OCI-LY7 (cell line): Measurements from ENCODE around the gene OR7C2. TPM values are rescaled to one million over a fixed set of nuclear protein-coding genes. Genes with fewer than 3 reads are reported as not detected.
A peak's percentile ranks its signal among the peaks of the same experiment; 100 is the strongest.

ENCODE experiments used
- BruUV-seq: library from RNA; stranded (reverse); fragments of 400-500 nt; replicated peaks from 2 replicates; lab custom pipeline; 2021; lab: Mats Ljungman, UMichigan
- CTCF ChIA-PET: fragments of 300-600 bp; sonication (Branson Sonifier 250); formaldehyde crosslinking; loops from one replicate; lab custom pipeline; 2022; ENCODE audit warnings: antibody characterized with exemption; ENCODE audit not compliant: unreplicated experiment; lab: Charles Lee
- POLR2A ChIA-PET: fragments of 300-600 bp; sonication (Branson Sonifier 250); formaldehyde crosslinking; loops from one replicate; lab custom pipeline; 2022; ENCODE audit warnings: antibody characterized with exemption; lab: Charles Lee
- DNase-seq: peaks from one replicate; pipeline ENCODE4 v3.0.0-alpha.2; 2015; ENCODE audit warnings: low spot score
- H2AFZ ChIP-seq: fragments of 200-600 bp; sonication (generic), shearing (Covaris generic); 2 replicates; pipeline ENCODE4 v1.6.1; 2014; ENCODE audit warnings: mild to moderate bottlenecking, antibody characterized with exemption, low read length, moderate library complexity
- H3K27ac ChIP-seq: fragments of 200-600 bp; sonication (generic); 2 replicates; pipeline ENCODE4 v1.5.1; 2014; ENCODE audit warnings: mixed run types, low read depth, mild to moderate bottlenecking, moderate library complexity, low read length, inconsistent platforms; ENCODE audit not compliant: poor library complexity, severe bottlenecking
- H3K36me3 ChIP-seq: fragments of 200-600 bp; sonication (generic); 2 replicates; pipeline ENCODE4 v1.6.1; 2014; ENCODE audit warnings: mild to moderate bottlenecking, antibody characterized with exemption, low read length, moderate library complexity, mixed read lengths; ENCODE audit not compliant: insufficient read depth
- H3K4me1 ChIP-seq: fragments of 200-600 bp; sonication (generic); 2 replicates; pipeline ENCODE4 v1.5.1; 2014; ENCODE audit warnings: mild to moderate bottlenecking, low read length; ENCODE audit not compliant: insufficient read depth, poor library complexity, severe bottlenecking
- H3K4me2 ChIP-seq: fragments of 200-600 bp; sonication (generic); 2 replicates; pipeline ENCODE4 v1.6.1; 2014; ENCODE audit warnings: mild to moderate bottlenecking, low read length
- H3K4me3 ChIP-seq: fragments of 200-600 bp; sonication (generic); 2 replicates; pipeline ENCODE4 v1.5.1; 2014; ENCODE audit warnings: mild to moderate bottlenecking, low read depth, low read length; ENCODE audit not compliant: poor library complexity, severe bottlenecking
- H3K79me2 ChIP-seq: fragments of 200-600 bp; sonication (generic); 2 replicates; pipeline ENCODE4 v1.6.1; 2016; ENCODE audit warnings: low read depth, mild to moderate bottlenecking, low read length, moderate library complexity, mixed read lengths; ENCODE audit not compliant: insufficient read depth
- H3K9me2 ChIP-seq: fragments of 200-600 bp; sonication (generic); 2 replicates; pipeline ENCODE4 v1.6.1; 2016; ENCODE audit warnings: mild to moderate bottlenecking, low read length, mixed read lengths; ENCODE audit not compliant: insufficient read depth
- H3K9me3 ChIP-seq: fragments of 200-600 bp; sonication (generic); 2 replicates; pipeline ENCODE4 v1.6.1; 2014; ENCODE audit warnings: mild to moderate bottlenecking, mixed run types, low read length, mixed read lengths
- H4K20me1 ChIP-seq: fragments of 200-600 bp; sonication (generic); 2 replicates; pipeline ENCODE4 v1.6.1; 2014; ENCODE audit warnings: mild to moderate bottlenecking, antibody characterized with exemption, low read length, moderate library complexity, mixed read lengths; ENCODE audit not compliant: insufficient read depth
- CTCF ChIP-seq: fragments of 200-600 bp; sonication (generic); conservative IDR thresholded peaks from 2 replicates; pipeline ENCODE4 v1.5.1; 2014; ENCODE audit warnings: mild to moderate bottlenecking, antibody characterized with exemption, low read length, moderate library complexity, mixed read lengths
- EZH2phosphoT487 ChIP-seq: fragments of 200-600 bp; sonication (generic); IDR thresholded peaks from 2 replicates; pipeline ENCODE4 v1.6.1; 2018; ENCODE audit warnings: low read depth, borderline replicate concordance, mild to moderate bottlenecking, mixed run types, antibody characterized with exemption, low read length, moderate library complexity, mixed read lengths
- intact Hi-C: fragments of 100-400 bp; cut with micrococcal nuclease; formaldehyde crosslinking; loops from one replicate; pipeline ENCODE4 v1.10.0; 2022; ENCODE audit not compliant: unreplicated experiment
- total RNA-seq, 2 experiments: library from RNA; depleted of rRNA in 1 of 2; stranded (reverse); fragments of >200 nt in 1 of 2; shearing (Covaris generic) in 1 of 2; gene quantifications; 2 replicates each; pipeline ENCODE4 v1.2.3, GENCODE V29; 2014 to 2022

Gene OR7C2
- total RNA-seq, 2 experiments from 2014 or later, result not detected

GRCh38 chr19:14954071-14954655 is 12.9 kb downstream of the OR7C2 start:
- no TSS peak for BruUV-seq
- Histone ChIP-seq H3K79me2 (no peaks in the 10 kb centered on the region), H2AFZ (no peak overlapping the region), H4K20me1 (no peaks in the 10 kb centered on the region), H3K36me3 (no peaks in the 10 kb centered on the region), H3K9me3 (no peaks in the 10 kb centered on the region), H3K4me1 (no peaks in the 10 kb centered on the region), H3K4me2 (no peak overlapping the region), H3K4me3 (no peak overlapping the region), H3K9me2 (no peaks in the 10 kb centered on the region), H3K27ac (no peak overlapping the region)
- POLR2A ChIA-PET, result interaction anchor here (0.6 kb wide), 1 partner anchor 1080 kb away, joined by 3 read pairs; no protein-coding TSS in a partner anchor
- intact Hi-C loops, result no loop called here
- CTCF ChIA-PET, result no interaction called here
- DNase-seq, result peak; percentile 1
- TF ChIP-seq CTCF (no peak), EZH2phosphoT487 (no peak)

- no peaks in the 10 kb centered on the region for H3K4me1 ChIP-seq
- POLR2A ChIA-PET, result no interaction called here
- CTCF ChIA-PET, result no interaction called here
- no peak overlapping the region for H3K4me3 ChIP-seq
- no peaks in the 10 kb centered on the region for H4K20me1 ChIP-seq
- DNase-seq, result no peak
- H3K9me3 ChIP-seq, result no peaks in the 10 kb centered on the region
- TF ChIP-seq CTCF (no peak), EZH2phosphoT487 (no peak)
- no TSS peak for BruUV-seq
- no peaks in the 10 kb centered on the region for H3K36me3 ChIP-seq
- H3K79me2 ChIP-seq, result no peaks in the 10 kb centered on the region
- no peaks in the 10 kb centered on the region for H3K9me2 ChIP-seq
- no peak overlapping the region for H3K4me2 ChIP-seq
- intact Hi-C loops, result no loop called here
- H2AFZ ChIP-seq, result no peak overlapping the region
- H3K27ac ChIP-seq, result no peak overlapping the region
These were observed 16.2 kb downstream of the OR7C2 start for GRCh38 chr19:14957464-14957863.

- TF ChIP-seq EZH2phosphoT487 (no peak), CTCF (no peak)
- no peaks in the 10 kb centered on the region for H3K9me2 ChIP-seq
- H4K20me1 ChIP-seq, result no peaks in the 10 kb centered on the region
- BruUV-seq, result no TSS peak
- H3K4me3 ChIP-seq, result no peak overlapping the region
- H3K36me3 ChIP-seq, result no peaks in the 10 kb centered on the region
- CTCF ChIA-PET, result no interaction called here
- H3K9me3 ChIP-seq, result no peaks in the 10 kb centered on the region
- DNase-seq, result no peak
- intact Hi-C loops, result no loop called here
- no peak overlapping the region for H3K27ac ChIP-seq
- POLR2A ChIA-PET, result no interaction called here
- no peaks in the 10 kb centered on the region for H3K4me1 ChIP-seq
- no peaks in the 10 kb centered on the region for H3K79me2 ChIP-seq
- H3K4me2 ChIP-seq, result no peak overlapping the region
- no peak overlapping the region for H2AFZ ChIP-seq
These were observed 18.0 kb downstream of the OR7C2 start for GRCh38 chr19:14959263-14959662.
